Smooth muscle cell (in vitro differentiated cells): Measurements from ENCODE around the gene DRAP1. TPM values are rescaled to one million over a fixed set of nuclear protein-coding genes. Genes with fewer than 3 reads are reported as not detected.

Source experiments
- DNase-seq: peaks from one replicate; lab custom pipeline; 2025; ENCODE audit not compliant: unreplicated experiment; lab: John Stamatoyannopoulos, UW
- H2AFZ ChIP-seq: fragments of 200-600 bp; sonication (generic); 2 replicates; pipeline ENCODE4 v1.6.0; 2016; ENCODE audit warnings: antibody characterized with exemption, low read depth, mild to moderate bottlenecking
- H3F3A ChIP-seq: fragments of 200-600 bp; sonication (generic); 2 replicates; pipeline ENCODE4 v1.6.0; 2017; ENCODE audit warnings: antibody characterized with exemption, low read depth
- H3K27ac ChIP-seq: fragments of 200-600 bp; sonication (generic); 2 replicates; pipeline ENCODE4 v1.5.1; 2016; ENCODE audit warnings: low read depth, mild to moderate bottlenecking
- H3K27me3 ChIP-seq: fragments of 200-600 bp; sonication (generic); 2 replicates; pipeline ENCODE4 v1.6.1; 2016; ENCODE audit warnings: low read depth, mild to moderate bottlenecking
- H3K36me3 ChIP-seq: fragments of 200-600 bp; sonication (generic); 2 replicates; pipeline ENCODE4 v1.5.1; 2016; ENCODE audit warnings: low read depth
- H3K4me1 ChIP-seq: fragments of 200-600 bp; sonication (generic); 2 replicates; pipeline ENCODE4 v1.5.1; 2016; ENCODE audit warnings: low read depth
- H3K4me2 ChIP-seq: fragments of 200-600 bp; sonication (generic); 2 replicates; pipeline ENCODE4 v1.6.0; 2016; ENCODE audit warnings: mild to moderate bottlenecking
- H3K4me3 ChIP-seq: fragments of 200-600 bp; sonication (generic); 2 replicates; pipeline ENCODE4 v1.5.1; 2016; ENCODE audit warnings: mild to moderate bottlenecking
- H3K79me2 ChIP-seq: fragments of 200-600 bp; sonication (generic); 2 replicates; pipeline ENCODE4 v1.6.0; 2016; ENCODE audit warnings: low read depth, mild to moderate bottlenecking
- H3K9ac ChIP-seq: fragments of 200-600 bp; sonication (generic); 2 replicates; pipeline ENCODE4 v1.6.0; 2016; ENCODE audit warnings: low read depth
- H3K9me3 ChIP-seq: fragments of 200-600 bp; sonication (generic); replicated peaks from 2 replicates; pipeline ENCODE4 v1.5.1; 2016; ENCODE audit warnings: low read depth
- H4K20me1 ChIP-seq: fragments of 200-600 bp; sonication (generic); 2 replicates; pipeline ENCODE4 v1.6.0; 2016; ENCODE audit warnings: low read depth
- WGBS: methylation state at CpG from one replicate; pipeline ENCODE4 v1.1.7; 2016; ENCODE audit warnings: low lambda C conversion rate; 5-methylcytosine and 5-hydroxymethylcytosine counted together
- polyA plus RNA-seq: library from polyadenylated mRNA; unstranded; fragments of >200 nt; fragmentation: Nextera tagmentation; extraction: Ambion mirVana; gene quantifications from 2 replicates; pipeline ENCODE4 v1.2.1, GENCODE V29; 2016
- total RNA-seq: library from RNA; depleted of rRNA; stranded (reverse); fragments of >200 nt; gene quantifications from 2 replicates; pipeline ENCODE4 v1.2.3, GENCODE V29; 2014
- TF ChIP-seq, protein P1 (sequence below): fragments of 200-600 bp; sonication (generic); IDR thresholded peaks from 2 replicates; pipeline ENCODE4 v1.5.1; 2017; ENCODE audit warnings: borderline replicate concordance, mild to moderate bottlenecking, antibody characterized with exemption; ENCODE audit not compliant: insufficient read depth, poor library complexity, severe bottlenecking

The DRAP1 gene
- total and polyA plus RNA-seq, 2 experiments from 2014 or later = 79.3 to 278 TPM

DNA sequence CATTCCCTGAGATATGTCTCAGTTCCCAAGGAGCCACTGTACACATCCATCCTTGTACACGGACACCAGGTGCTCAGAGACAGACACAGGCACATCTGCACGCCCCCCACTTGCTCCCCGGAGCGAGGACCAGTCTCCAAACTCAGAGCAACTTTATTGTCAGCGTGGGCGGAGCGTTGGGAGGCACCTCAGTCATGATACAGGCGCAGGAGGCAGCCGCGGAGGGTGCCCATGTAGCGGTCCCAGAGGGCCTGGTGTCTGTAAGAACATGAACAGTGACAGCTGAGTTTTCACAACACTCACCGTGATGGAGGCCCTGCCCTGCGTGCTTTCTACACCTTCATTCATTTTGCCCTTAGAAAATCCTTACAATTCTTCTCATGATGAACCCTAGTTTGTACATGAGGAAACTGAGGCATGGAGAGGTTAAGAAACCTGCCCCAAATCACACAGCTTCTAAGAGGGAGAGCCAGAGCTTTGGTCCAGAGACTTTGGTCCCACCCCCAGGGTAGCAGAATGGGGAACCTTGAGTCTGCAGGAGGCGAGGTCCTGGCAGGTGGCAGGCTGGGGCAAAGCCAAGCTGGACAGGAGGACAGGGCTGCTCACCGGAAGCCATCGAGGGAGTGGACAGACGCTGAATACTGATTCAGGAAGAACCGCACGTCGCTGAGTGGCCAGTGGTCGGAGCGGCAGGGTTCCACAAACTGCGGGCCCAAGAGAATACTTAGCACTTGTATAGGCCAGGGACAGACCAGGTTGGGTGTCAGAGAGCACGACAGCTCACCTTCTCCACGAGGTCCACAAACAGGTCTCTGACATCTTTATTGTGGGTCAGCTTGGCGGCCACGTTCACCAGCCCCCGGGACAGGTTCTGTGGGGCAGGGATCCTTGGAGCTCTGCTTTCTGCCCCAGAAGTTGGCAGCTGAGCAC is 35.2 kb upstream of the DRAP1 start:
- Histone ChIP-seq H4K20me1 (peaks cover 5% of the 10 kb centered on the region), H3K36me3 (no peaks in the 10 kb centered on the region), H3K79me2 (peaks cover 17% of the 10 kb centered on the region), H3K27ac (no peak overlapping the region), H2AFZ (no peak overlapping the region), H3K27me3 (no peaks in the 10 kb centered on the region), H3K4me2 (no peak overlapping the region), H3F3A (peaks cover 7% of the 10 kb centered on the region), H3K9ac (no peak overlapping the region), H3K4me3 (no peak overlapping the region), H3K4me1 (peaks cover 6% of the 10 kb centered on the region), H3K9me3 (no peaks in the 10 kb centered on the region)
- TF ChIP-seq, protein P1, sequence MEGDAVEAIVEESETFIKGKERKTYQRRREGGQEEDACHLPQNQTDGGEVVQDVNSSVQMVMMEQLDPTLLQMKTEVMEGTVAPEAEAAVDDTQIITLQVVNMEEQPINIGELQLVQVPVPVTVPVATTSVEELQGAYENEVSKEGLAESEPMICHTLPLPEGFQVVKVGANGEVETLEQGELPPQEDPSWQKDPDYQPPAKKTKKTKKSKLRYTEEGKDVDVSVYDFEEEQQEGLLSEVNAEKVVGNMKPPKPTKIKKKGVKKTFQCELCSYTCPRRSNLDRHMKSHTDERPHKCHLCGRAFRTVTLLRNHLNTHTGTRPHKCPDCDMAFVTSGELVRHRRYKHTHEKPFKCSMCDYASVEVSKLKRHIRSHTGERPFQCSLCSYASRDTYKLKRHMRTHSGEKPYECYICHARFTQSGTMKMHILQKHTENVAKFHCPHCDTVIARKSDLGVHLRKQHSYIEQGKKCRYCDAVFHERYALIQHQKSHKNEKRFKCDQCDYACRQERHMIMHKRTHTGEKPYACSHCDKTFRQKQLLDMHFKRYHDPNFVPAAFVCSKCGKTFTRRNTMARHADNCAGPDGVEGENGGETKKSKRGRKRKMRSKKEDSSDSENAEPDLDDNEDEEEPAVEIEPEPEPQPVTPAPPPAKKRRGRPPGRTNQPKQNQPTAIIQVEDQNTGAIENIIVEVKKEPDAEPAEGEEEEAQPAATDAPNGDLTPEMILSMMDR = no peak
- no peak for DNase-seq
- 91% methylated on average over 28 of the region's 28 CpGs for WGBS

DNA sequence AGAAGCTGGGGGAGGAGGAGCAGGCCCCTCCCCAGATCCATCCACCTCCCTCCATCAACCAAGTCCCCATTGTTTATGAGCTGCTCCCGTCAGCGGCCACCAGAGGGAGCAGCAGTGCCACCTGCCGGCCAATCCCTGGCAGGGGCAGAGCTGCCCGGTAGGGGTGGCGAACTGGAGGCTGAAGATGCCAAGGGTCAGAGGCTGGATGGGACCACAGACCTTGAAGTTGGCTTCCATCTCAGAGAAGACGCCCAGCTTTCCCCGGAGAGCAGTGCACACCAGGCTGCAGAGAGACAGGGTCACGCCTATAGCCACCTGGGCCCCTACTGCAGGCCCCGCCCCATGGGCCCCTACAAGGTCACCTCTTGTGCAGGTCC is 34.5 kb upstream of the DRAP1 start:
- H3K4me3 ChIP-seq = no peak overlapping the region
- DNase-seq = peak; percentile 40
- 29% methylated on average over 9 of the region's 9 CpGs for WGBS
- H2AFZ ChIP-seq = no peak overlapping the region
- H3K27me3 ChIP-seq = no peaks in the 10 kb centered on the region
- peaks cover 17% of the 10 kb centered on the region for H3K79me2 ChIP-seq
- H3K27ac ChIP-seq = no peak overlapping the region
- no peaks in the 10 kb centered on the region for H3K36me3 ChIP-seq
- no peaks in the 10 kb centered on the region for H3K9me3 ChIP-seq
- H3K9ac ChIP-seq = no peak overlapping the region
- H3K4me1 ChIP-seq = peaks cover 11% of the 10 kb centered on the region
- H3K4me2 ChIP-seq = no peak overlapping the region
- TF ChIP-seq, protein P1 = peak; percentile 96
- peaks cover 12% of the 10 kb centered on the region for H3F3A ChIP-seq
- H4K20me1 ChIP-seq = peaks cover 5% of the 10 kb centered on the region

DNA sequence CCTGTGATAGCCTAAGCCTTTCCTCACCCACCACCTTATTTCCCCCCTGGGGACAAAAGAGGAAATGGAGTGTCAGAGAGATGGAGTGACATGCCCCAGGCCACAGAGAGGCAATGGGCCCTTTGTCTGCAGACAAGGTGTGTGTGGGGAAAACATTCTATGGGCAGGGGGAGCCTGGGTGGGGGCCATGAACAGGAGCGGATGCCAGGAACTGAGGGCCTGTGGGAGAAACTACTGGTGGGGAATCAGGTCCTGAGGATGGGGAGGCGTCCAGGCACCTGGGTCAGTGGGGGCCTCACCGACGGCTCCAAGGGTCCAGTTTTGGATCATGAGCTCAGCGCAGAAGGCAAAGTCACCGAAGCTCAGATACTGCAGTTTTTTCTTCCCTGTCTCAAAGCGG is 34.0 kb upstream of the DRAP1 start:
- Histone ChIP-seq H3K4me2 (no peak overlapping the region), H3K4me3 (no peak overlapping the region), H2AFZ (no peak overlapping the region), H3F3A (peaks cover 16% of the 10 kb centered on the region), H3K9me3 (no peaks in the 10 kb centered on the region), H3K27me3 (no peaks in the 10 kb centered on the region), H3K27ac (no peak overlapping the region), H3K79me2 (peaks cover 17% of the 10 kb centered on the region), H3K9ac (no peak overlapping the region), H3K4me1 (peaks cover 16% of the 10 kb centered on the region), H4K20me1 (peaks cover 5% of the 10 kb centered on the region), H3K36me3 (no peaks in the 10 kb centered on the region)
- 98% methylated on average over 7 of the region's 7 CpGs for WGBS
- TF ChIP-seq, protein P1 = no peak
- DNase-seq = no peak
